ENCODE data around the gene SSBP3. TPM values are rescaled to one million over a fixed set of nuclear protein-coding genes. Genes with fewer than 3 reads are reported as not detected.

SSBP3 gene
- total and polyA plus RNA-seq, 4 donors = 7.7 to 24.7 (median 17.3) TPM

- TF ChIP-seq NR2F2 (IDR thresholded peaks at IDR 0.05) (no peak), ZBTB33 (IDR thresholded peaks at IDR 0.05) (no peak), CTCF (IDR thresholded peaks at IDR 0.05; ENCODE audit: low read depth, low read length, missing input control) (no peak), SP1 (IDR thresholded peaks at IDR 0.05) (no peak), YY1 (IDR thresholded peaks at IDR 0.05) (no peak)
- no peak for DNase-seq (ENCODE audit: low spot score)
- no peaks in the 10 kb centered on the region for H3K27me3 ChIP-seq (ENCODE audit: control insufficient read depth in 4 of 4, insufficient read depth in 4 of 4, low read length in 3 of 4)
- no peaks in the 10 kb centered on the region for H3K9me3 ChIP-seq (ENCODE audit: control insufficient read depth in 4 of 4, low read length in 3 of 4)
- no peaks in the 10 kb centered on the region for H3K36me3 ChIP-seq (ENCODE audit: control insufficient read depth in 4 of 4, insufficient read depth in 3 of 4, low read depth in 1 of 4, low read length in 3 of 4)
- H3K9ac ChIP-seq (ENCODE audit: low read depth in 1 of 2, low read length in 2 of 2) = no peak overlapping the region
- WGBS = 69% methylated on average over 6 of the region's 6 CpGs
- peaks cover 20 to 42% (median 29%) of the 10 kb centered on the region in 4 donors for H3K4me1 ChIP-seq (ENCODE audit: control insufficient read depth in 4 of 4, insufficient read depth in 4 of 4, low read length in 3 of 4)
- H3K27ac ChIP-seq (ENCODE audit: low read depth in 1 of 2, low read length in 2 of 2) = no peak overlapping the region
- H3K4me3 ChIP-seq (ENCODE audit: low read depth in 1 of 3, low read length in 3 of 3) = no peak overlapping the region
These were observed 51.3 kb downstream of the SSBP3 start for GRCh38 chr1:54354899-54355298.

GRCh38 chr1:54353959-54354358, 52.2 kb downstream of the SSBP3 start:
- TF ChIP-seq HNF4G (IDR thresholded peaks at IDR 0.05) (no peak), CTCF (IDR thresholded peaks at IDR 0.05; ENCODE audit: low read depth, low read length, missing input control) (no peak), FOXA2 (IDR thresholded peaks at IDR 0.05) (no peak), NR2F2 (IDR thresholded peaks at IDR 0.05) (no peak), MAX (IDR thresholded peaks at IDR 0.05) (no peak), JUND (IDR thresholded peaks at IDR 0.05) (no peak), TAF1 (conservative IDR thresholded peaks at IDR 0.05) (no peak)
- DNase-seq (ENCODE audit: low spot score) = no peak
- Histone ChIP-seq H3K4me1 (ENCODE audit: control insufficient read depth in 4 of 4, insufficient read depth in 4 of 4, low read length in 3 of 4) (peaks cover 17 to 33% (median 21%) of the 10 kb centered on the region in 4 donors), H3K27me3 (ENCODE audit: control insufficient read depth in 4 of 4, insufficient read depth in 4 of 4, low read length in 3 of 4) (no peaks in the 10 kb centered on the region), H3K9me3 (ENCODE audit: control insufficient read depth in 4 of 4, low read length in 3 of 4) (no peaks in the 10 kb centered on the region), H3K36me3 (ENCODE audit: control insufficient read depth in 4 of 4, insufficient read depth in 3 of 4, low read depth in 1 of 4, low read length in 3 of 4) (no peaks in the 10 kb centered on the region), H3K4me3 (ENCODE audit: low read depth in 1 of 3, low read length in 3 of 3) (no peak overlapping the region), H3K9ac (ENCODE audit: low read depth in 1 of 2, low read length in 2 of 2) (no peak overlapping the region), H3K27ac (ENCODE audit: low read depth in 1 of 2, low read length in 2 of 2) (no peak overlapping the region)
- 96% methylated on average over 4 of the region's 4 CpGs for WGBS

- no peaks in the 10 kb centered on the region for H3K36me3 ChIP-seq (ENCODE audit: control insufficient read depth in 4 of 4, insufficient read depth in 3 of 4, low read depth in 1 of 4, low read length in 3 of 4)
- 97% methylated on average over 17 of the region's 17 CpGs for WGBS
- H3K9me3 ChIP-seq (ENCODE audit: control insufficient read depth in 4 of 4, low read length in 3 of 4) = no peaks in the 10 kb centered on the region
- no peak overlapping the region for H3K9ac ChIP-seq (ENCODE audit: low read depth in 1 of 2, low read length in 2 of 2)
- no peak overlapping the region for H3K4me3 ChIP-seq (ENCODE audit: low read depth in 1 of 3, low read length in 3 of 3)
- H3K27me3 ChIP-seq (ENCODE audit: control insufficient read depth in 4 of 4, insufficient read depth in 4 of 4, low read length in 3 of 4) = no peaks in the 10 kb centered on the region
- no peak for DNase-seq (ENCODE audit: low spot score)
- TF ChIP-seq SP1 (IDR thresholded peaks at IDR 0.05) = no peak
- H3K27ac ChIP-seq (ENCODE audit: low read depth in 1 of 2, low read length in 2 of 2) = no peak overlapping the region
- peaks cover 14 to 28% (median 24%) of the 10 kb centered on the region in 4 donors for H3K4me1 ChIP-seq (ENCODE audit: control insufficient read depth in 4 of 4, insufficient read depth in 4 of 4, low read length in 3 of 4)
These were observed 53.4 kb downstream of the SSBP3 start for GRCh38 chr1:54352755-54353154.

All from liver (tissue), 9 donors.